ENCODE measurements around the gene NUBP2.

- TF ChIP-seq CEBPB (IDR thresholded peaks at IDR 0.05; ENCODE audit: low read depth): no peak
- no peak for TF ChIP-seq MAX (IDR thresholded peaks at IDR 0.05)
- TF ChIP-seq CTCF (IDR thresholded peaks at IDR 0.05 in 2 of 3, conservative IDR thresholded peaks at IDR 0.05 in 1 of 3; ENCODE audit: borderline replicate concordance in 1 of 3, insufficient read depth in 1 of 3, low read depth in 2 of 3, low read length in 2 of 3): no peak
- no peak for TF ChIP-seq REST (IDR thresholded peaks at IDR 0.05; ENCODE audit: low read depth)
- peak; percentile 48 for TF ChIP-seq POLR2A (IDR thresholded peaks at IDR 0.05; ENCODE audit: borderline replicate concordance, extremely low read depth, insufficient read depth, insufficient read length)
These were observed 11.4 kb upstream of the NUBP2 start, which contains the start of gene NME3 for GRCh38 chr16:1771188-1771863.
